Upper lobe of right lung (tissue), 1 donor: ENCODE results near the gene MCM10. TPM values are rescaled to one million over a fixed set of nuclear protein-coding genes. Genes with fewer than 3 reads are reported as not detected.
"Not testable (repeated sequence)": the region's sequence is repeated elsewhere in the genome, so short reads cannot be mapped to it uniquely, and the experiment has no call there.

ENCODE experiments used
- ATAC-seq: fragments of 200-7000 bp; cut with Tn5 transposase; one replicate; pipeline ENCODE4 v1.9.1; 2020; ENCODE audit warnings: mild to moderate bottlenecking, moderate library complexity
- DNase-seq: peaks from one replicate; pipeline ENCODE4 v3.0.0-alpha.2; 2020
- H3K27ac ChIP-seq: fragments of 200-600 bp; one replicate; pipeline ENCODE4 v1.8.0; 2022
- H3K27me3 ChIP-seq: fragments of 200-600 bp; one replicate; pipeline ENCODE4 v1.8.0; 2022; ENCODE audit warnings: mild to moderate bottlenecking
- H3K36me3 ChIP-seq: fragments of 200-600 bp; one replicate; pipeline ENCODE4 v1.8.0; 2022
- H3K4me1 ChIP-seq: fragments of 200-600 bp; one replicate; pipeline ENCODE4 v1.8.0; 2022
- H3K4me3 ChIP-seq: fragments of 200-600 bp; one replicate; pipeline ENCODE4 v1.8.0; 2022; ENCODE audit warnings: mild to moderate bottlenecking
- H3K9me3 ChIP-seq: fragments of 200-600 bp; one replicate; pipeline ENCODE4 v1.8.0; 2022
- CTCF ChIP-seq: fragments of 200-600 bp; IDR thresholded peaks from one replicate; pipeline ENCODE4 v1.8.0; 2022; ENCODE audit warnings: antibody characterized with exemption
- intact Hi-C: fragments of 100-400 bp; cut with DNase I; formaldehyde crosslinking; loops from one replicate; pipeline ENCODE4 v1.11.0; 2022
- total RNA-seq: library from RNA; stranded (reverse); fragmentation: NEBNext Ultra II Directional; extraction: Animal tissue kit (Norgen Biotek cat#: 25700); gene quantifications from one replicate; pipeline ENCODE4 v1.2.1, GENCODE V29; 2021
- donor health status: DM: no; HTN: yes; CAD: no; lungs with severe emphysema.

MCM10 gene
- total RNA-seq, 1 donor from 2014 or later, result 0.78 TPM

- DNase-seq, result peak; percentile 41
- H3K4me3 ChIP-seq, result no peak overlapping the region
- no peaks in the 10 kb centered on the region for H3K4me1 ChIP-seq
- ATAC-seq, result no peak
- no peaks in the 10 kb centered on the region for H3K36me3 ChIP-seq
- TF ChIP-seq CTCF, result no peak
- no peak overlapping the region for H3K27ac ChIP-seq
- H3K27me3 ChIP-seq, result no peaks in the 10 kb centered on the region
- no peaks in the 10 kb centered on the region for H3K9me3 ChIP-seq
- intact Hi-C loops, result no loop called here
Measured at GRCh38 chr10:13227031-13227430, 65.7 kb downstream of the MCM10 start.

- Histone ChIP-seq H3K27ac (no peak overlapping the region), H3K4me1 (no peaks in the 10 kb centered on the region), H3K9me3 (no peaks in the 10 kb centered on the region), H3K4me3 (no peak overlapping the region), H3K27me3 (peaks cover 4% of the 10 kb centered on the region), H3K36me3 (no peaks in the 10 kb centered on the region)
- TF ChIP-seq CTCF, result no peak
- ATAC-seq (no peak), DNase-seq (peak; percentile 10)
- intact Hi-C loops, result no loop called here
Measured at GRCh38 chr10:13231190-13231589, 69.8 kb downstream of the MCM10 start.

- Histone ChIP-seq H3K4me1 (no peaks in the 10 kb centered on the region), H3K4me3 (no peak overlapping the region), H3K9me3 (no peaks in the 10 kb centered on the region), H3K27ac (no peak overlapping the region), H3K27me3 (peaks cover 4% of the 10 kb centered on the region), H3K36me3 (no peaks in the 10 kb centered on the region)
- peak; percentile 23 for DNase-seq
- no peak for ATAC-seq
- no peak for TF ChIP-seq CTCF
- intact Hi-C loops, result no loop called here
Measured at GRCh38 chr10:13231808-13232207, 70.5 kb downstream of the MCM10 start.

GRCh38 chr10:13233358-13233757, 72.0 kb downstream of the MCM10 start:
- no peak for TF ChIP-seq CTCF
- intact Hi-C loops, result no loop called here
- Histone ChIP-seq H3K4me3 (no peak overlapping the region), H3K27me3 (peaks cover 4% of the 10 kb centered on the region), H3K9me3 (no peaks in the 10 kb centered on the region), H3K4me1 (no peaks in the 10 kb centered on the region), H3K27ac (no peak overlapping the region), H3K36me3 (no peaks in the 10 kb centered on the region)
- ATAC-seq (no peak), DNase-seq (peak; percentile 48)

- intact Hi-C loops, result no loop called here
- Histone ChIP-seq H3K36me3 (no peaks in the 10 kb centered on the region), H3K9me3 (no peaks in the 10 kb centered on the region), H3K27ac (no peak within 1 kb of the TSS), H3K27me3 (peaks cover 4% of the 10 kb centered on the region), H3K4me3 (no peak within 1 kb of the TSS), H3K4me1 (no peaks in the 10 kb centered on the region)
- ATAC-seq (no peak), DNase-seq (peak; percentile 43)
- no peak for TF ChIP-seq CTCF
Measured at GRCh38 chr10:13234172-13234571, 72.8 kb downstream of the MCM10 start, which contains the start of gene UCMA. Gene UCMA, minus strand, starts transcription at chr10:13234374. Its CDS starts 116 bp downstream, at chr10:13234258.

- H3K36me3 ChIP-seq, ATAC-seq, H3K4me3 ChIP-seq, H3K9me3 ChIP-seq, H3K4me1 ChIP-seq, intact Hi-C loops, H3K27me3 ChIP-seq, H3K27ac ChIP-seq: not testable (repeated sequence)
- peak; percentile 29 for DNase-seq
Measured at GRCh38 chr10:13234736-13235135, 73.4 kb downstream of the MCM10 start.
